ENCODE data around the gene TEX13A.

Gene TEX13A, protein sequence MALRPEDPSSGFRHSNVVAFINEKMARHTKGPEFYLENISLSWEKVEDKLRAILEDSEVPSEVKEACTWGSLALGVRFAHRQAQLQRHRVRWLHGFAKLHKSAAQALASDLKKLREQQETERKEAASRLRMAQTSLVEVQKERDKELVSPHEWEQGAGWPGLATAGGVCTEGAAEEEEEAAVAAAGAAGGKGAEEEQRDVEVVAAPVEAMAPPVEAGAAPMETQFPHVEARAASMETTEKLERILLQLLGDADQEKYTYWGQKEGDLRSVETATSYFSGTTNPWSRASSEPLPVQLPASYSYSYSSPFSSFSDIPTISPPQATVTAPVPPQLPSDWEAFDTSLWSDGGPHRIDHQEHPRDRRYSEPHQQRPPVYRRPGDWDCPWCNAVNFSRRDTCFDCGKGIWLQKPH

DNA sequence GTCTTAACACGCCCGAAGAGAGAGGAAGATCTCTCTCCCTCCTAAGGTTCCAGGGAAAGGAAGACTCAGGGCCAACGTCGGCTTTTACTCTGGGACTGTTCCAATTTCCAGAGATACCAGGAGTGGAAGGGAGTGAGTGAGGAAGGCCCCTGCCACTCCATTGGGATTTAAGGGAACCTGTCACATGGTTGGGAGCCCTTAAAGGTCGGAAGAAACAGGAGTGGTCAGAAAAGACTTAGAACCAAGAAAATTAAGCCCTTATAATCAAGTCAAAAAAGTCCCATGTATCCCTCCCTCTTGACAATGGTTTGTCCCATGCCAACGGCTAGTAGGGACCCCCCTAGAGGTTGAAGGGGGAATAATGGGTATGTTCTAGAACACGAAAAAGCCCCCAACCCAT, at the start of gene TEX13A:
TEX13A (minus strand) TSS at position 59 of the 400 bp plus-strand sequence. CDS start 297 bp downstream, outside the sequence.
- in situ Hi-C loops (cut with HindIII; ENCODE audit: low pct_ligation_motif_present, low sequenced_read_pairs): no loop called here
- TF ChIP-seq, protein P1, sequence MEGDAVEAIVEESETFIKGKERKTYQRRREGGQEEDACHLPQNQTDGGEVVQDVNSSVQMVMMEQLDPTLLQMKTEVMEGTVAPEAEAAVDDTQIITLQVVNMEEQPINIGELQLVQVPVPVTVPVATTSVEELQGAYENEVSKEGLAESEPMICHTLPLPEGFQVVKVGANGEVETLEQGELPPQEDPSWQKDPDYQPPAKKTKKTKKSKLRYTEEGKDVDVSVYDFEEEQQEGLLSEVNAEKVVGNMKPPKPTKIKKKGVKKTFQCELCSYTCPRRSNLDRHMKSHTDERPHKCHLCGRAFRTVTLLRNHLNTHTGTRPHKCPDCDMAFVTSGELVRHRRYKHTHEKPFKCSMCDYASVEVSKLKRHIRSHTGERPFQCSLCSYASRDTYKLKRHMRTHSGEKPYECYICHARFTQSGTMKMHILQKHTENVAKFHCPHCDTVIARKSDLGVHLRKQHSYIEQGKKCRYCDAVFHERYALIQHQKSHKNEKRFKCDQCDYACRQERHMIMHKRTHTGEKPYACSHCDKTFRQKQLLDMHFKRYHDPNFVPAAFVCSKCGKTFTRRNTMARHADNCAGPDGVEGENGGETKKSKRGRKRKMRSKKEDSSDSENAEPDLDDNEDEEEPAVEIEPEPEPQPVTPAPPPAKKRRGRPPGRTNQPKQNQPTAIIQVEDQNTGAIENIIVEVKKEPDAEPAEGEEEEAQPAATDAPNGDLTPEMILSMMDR (IDR thresholded peaks at IDR 0.05; ENCODE audit: low read depth, low read length, missing control alignments): no peak

DNA sequence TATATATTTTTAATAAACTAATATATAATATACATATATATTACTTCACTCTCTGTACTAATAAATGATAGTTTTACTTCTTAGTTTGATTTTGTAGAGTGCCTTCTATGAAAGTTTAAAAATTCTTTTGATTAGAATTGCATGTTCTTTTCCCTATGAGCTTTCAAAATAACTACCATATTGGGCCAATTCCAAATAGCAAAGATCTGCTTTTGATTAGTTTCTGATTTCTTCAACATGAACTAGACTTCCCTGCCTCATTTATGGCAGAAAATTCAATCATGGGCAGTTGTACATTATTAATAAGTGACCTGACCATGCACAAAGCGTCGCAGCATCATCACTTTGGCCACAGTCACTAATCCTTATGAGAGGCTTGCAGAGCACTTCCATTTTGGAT, 48.9 kb upstream of the TEX13A start:
- in situ Hi-C loops (cut with HindIII; ENCODE audit: low pct_ligation_motif_present, low sequenced_read_pairs): no loop called here
- DNase-seq: no peak
- Histone ChIP-seq H3K4me3 (ENCODE audit: low read depth, low read length) (no peak overlapping the region), H3K36me3 (replicated peaks) (no peaks in the 10 kb centered on the region), H3K27me3 (replicated peaks) (no peaks in the 10 kb centered on the region), H3K27ac (no peak overlapping the region)
- TF ChIP-seq, protein P1 (IDR thresholded peaks at IDR 0.05; ENCODE audit: low read depth, low read length, missing control alignments): no peak

More for the DNA sequence above, at the start of gene TEX13A:
- Histone ChIP-seq H3K27me3 (replicated peaks) (no peaks in the 10 kb centered on the region), H3K4me3 (ENCODE audit: low read depth, low read length) (no peak within 1 kb of the TSS), H3K36me3 (replicated peaks) (no peaks in the 10 kb centered on the region), H3K27ac (no peak within 1 kb of the TSS)
- no peak for DNase-seq

DNA sequence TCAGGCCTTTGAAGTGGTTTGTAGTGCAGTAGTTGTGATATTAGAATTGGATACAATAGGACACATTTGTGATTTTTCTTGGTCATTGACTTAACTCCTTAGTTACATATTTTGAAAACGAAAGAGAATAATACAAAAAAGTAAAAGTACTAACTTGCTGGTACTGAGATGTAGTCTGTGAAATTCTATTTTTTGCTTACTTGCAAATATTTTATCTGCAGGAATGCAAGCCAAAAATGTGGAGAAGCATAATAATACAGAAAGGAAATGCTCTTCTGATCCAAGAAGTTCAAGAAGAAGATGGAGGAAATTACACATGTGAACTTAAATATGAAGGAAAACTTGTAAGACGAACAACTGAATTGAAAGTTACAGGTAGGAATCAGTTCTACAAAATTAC, 46.7 kb upstream of the TEX13A start:
- TF ChIP-seq, protein P1 (IDR thresholded peaks at IDR 0.05; ENCODE audit: low read depth, low read length, missing control alignments): no peak
- no peak for DNase-seq
- Histone ChIP-seq H3K4me3 (ENCODE audit: low read depth, low read length) (no peak overlapping the region), H3K27ac (no peak overlapping the region), H3K27me3 (replicated peaks) (no peaks in the 10 kb centered on the region), H3K36me3 (replicated peaks) (no peaks in the 10 kb centered on the region)
- in situ Hi-C loops (cut with HindIII; ENCODE audit: low pct_ligation_motif_present, low sequenced_read_pairs): no loop called here

DNA sequence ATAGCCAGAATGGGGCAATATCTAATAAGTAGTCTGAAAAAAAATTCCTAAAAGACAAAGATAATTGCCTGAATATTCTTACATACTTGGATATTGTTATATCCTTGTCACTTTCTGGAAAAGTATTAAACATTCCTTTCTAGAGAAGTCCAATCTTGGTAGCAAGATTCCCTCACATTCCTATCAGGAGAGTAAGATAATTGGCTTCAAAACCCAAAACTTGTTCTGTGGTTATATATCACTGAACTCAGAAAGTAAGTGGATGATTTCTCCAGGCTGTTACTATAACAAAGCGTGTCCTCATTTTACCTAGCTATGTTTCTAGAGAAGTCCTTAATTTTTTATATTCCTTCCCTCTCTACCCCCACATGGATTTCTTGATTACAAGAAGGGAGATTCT, 46.0 kb upstream of the TEX13A start:
- TF ChIP-seq, protein P1 (IDR thresholded peaks at IDR 0.05; ENCODE audit: low read depth, low read length, missing control alignments): no peak
- in situ Hi-C loops (cut with HindIII; ENCODE audit: low pct_ligation_motif_present, low sequenced_read_pairs): no loop called here
- Histone ChIP-seq H3K27me3 (replicated peaks) (no peaks in the 10 kb centered on the region), H3K36me3 (replicated peaks) (no peaks in the 10 kb centered on the region), H3K4me3 (ENCODE audit: low read depth, low read length) (no peak overlapping the region), H3K27ac (no peak overlapping the region)
- no peak for DNase-seq

DNA sequence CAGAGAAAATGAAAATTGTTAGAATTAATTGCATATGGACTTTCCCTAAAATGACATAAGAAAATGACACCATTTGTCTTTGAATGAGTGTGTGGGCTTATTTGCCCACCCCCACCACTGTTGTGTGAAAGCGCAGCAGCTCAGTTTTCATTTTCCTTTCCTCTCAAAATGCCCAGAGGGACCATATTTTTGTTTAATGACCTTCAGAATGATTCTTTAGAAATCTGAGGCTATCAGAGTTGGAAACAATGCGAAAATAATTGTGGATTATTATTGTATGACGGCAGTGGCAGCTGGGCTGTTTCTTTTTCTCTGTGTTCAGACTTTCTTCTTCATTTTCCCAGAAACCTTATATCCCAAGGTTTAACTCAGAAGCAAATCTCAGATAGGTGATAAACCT, 44.6 kb upstream of the TEX13A start:
- H3K4me3 ChIP-seq (ENCODE audit: low read depth, low read length): no peak overlapping the region
- no peaks in the 10 kb centered on the region for H3K36me3 ChIP-seq (replicated peaks)
- H3K27ac ChIP-seq: no peak overlapping the region
- TF ChIP-seq, protein P1 (IDR thresholded peaks at IDR 0.05; ENCODE audit: low read depth, low read length, missing control alignments): no peak
- no peak for DNase-seq
- in situ Hi-C loops (cut with HindIII; ENCODE audit: low pct_ligation_motif_present, low sequenced_read_pairs): no loop called here
- no peaks in the 10 kb centered on the region for H3K27me3 ChIP-seq (replicated peaks)
